Stimulated activated naive CD8-positive, alpha-beta T cell treated with anti-CD3 and anti-CD28 coated beads, Interleukin-15, amount 100 ng/mL, for 72 hours (primary cell): ENCODE results near the gene ACBD6.

Source experiments
- ATAC-seq: fragments of 150-1000 bp; cut with Tn5 transposase; 2 replicates; pipeline ENCODE4 v1.10.0; 2021; ENCODE audit warnings: mild to moderate bottlenecking, moderate library complexity
- DNase-seq, 2 donors: peaks; one replicate each; pipeline ENCODE4 v3.0.0; 2021 to 2022
- H3K27ac Mint-ChIP-seq, 2 donors: one replicate each; pipeline ENCODE4 v1.8.0; 2022; ENCODE audit warnings: mild to moderate bottlenecking in 2 of 2, mixed read lengths in 2 of 2, moderate library complexity in 2 of 2
- H3K27me3 Mint-ChIP-seq: one replicate; pipeline ENCODE4 v1.8.0; 2022; ENCODE audit warnings: mixed read lengths
- H3K4me1 Mint-ChIP-seq: one replicate; pipeline ENCODE4 v1.8.0; 2022; ENCODE audit warnings: mild to moderate bottlenecking, mixed read lengths
- H3K4me3 Mint-ChIP-seq, 2 donors: one replicate each; pipeline ENCODE4 v1.8.0; 2022; ENCODE audit warnings: mild to moderate bottlenecking in 2 of 2, mixed read lengths in 2 of 2, moderate library complexity in 1 of 2
- H3K9me3 Mint-ChIP-seq, 2 donors: one replicate each; pipeline ENCODE4 v1.8.0; 2022; ENCODE audit warnings: mixed read lengths in 2 of 2

ACBD6 gene

DNA sequence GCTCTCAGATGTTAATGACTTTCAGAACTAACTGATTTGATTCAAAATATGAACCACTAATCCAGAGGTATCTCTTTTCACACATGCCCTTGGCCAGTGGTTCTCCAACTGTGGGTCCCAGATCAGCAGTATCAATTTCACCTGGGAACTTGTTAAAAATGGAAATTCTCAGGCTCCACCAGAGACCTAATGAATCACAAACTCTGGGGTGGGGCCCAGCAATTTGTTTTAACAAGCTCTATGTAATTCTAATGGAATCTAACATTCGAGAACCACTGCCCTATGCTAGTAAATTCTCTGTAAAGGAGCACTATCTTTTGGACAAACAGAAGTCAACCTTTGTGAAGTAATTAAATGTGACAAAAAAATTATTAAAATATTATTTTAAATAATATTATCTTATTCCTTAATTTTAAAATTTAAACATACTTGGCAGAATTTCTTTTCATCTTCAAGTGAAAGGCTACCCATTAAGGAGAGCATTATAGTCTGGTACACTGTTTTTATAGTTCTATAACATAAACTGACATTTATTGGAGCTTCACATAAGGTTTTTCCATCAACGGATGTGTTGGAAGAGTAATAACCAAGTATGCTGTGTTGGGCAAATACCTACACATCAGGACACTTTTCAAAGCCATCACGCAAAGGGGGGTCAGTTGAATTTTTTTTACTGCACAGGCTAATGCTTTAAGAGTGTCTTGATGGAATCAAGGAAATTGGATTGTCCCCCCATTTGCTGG lies 141.9 kb downstream of the ACBD6 start:
- H3K27ac Mint-ChIP-seq, result no peak overlapping the region
- no peaks in the 10 kb centered on the region for H3K27me3 Mint-ChIP-seq
- peaks cover 3% of the 10 kb centered on the region for H3K4me1 Mint-ChIP-seq
- DNase-seq (no peak), ATAC-seq (no peak)
- no peak overlapping the region for H3K4me3 Mint-ChIP-seq
- H3K9me3 Mint-ChIP-seq, result no peaks in the 10 kb centered on the region

GRCh38 chr1:180358649-180359048 lies 143.7 kb downstream of the ACBD6 start:
- DNase-seq (no peak), ATAC-seq (no peak)
- peaks cover 6% of the 10 kb centered on the region for H3K4me1 Mint-ChIP-seq
- no peaks in the 10 kb centered on the region for H3K27me3 Mint-ChIP-seq
- no peak overlapping the region for H3K27ac Mint-ChIP-seq
- no peak overlapping the region for H3K4me3 Mint-ChIP-seq
- no peaks in the 10 kb centered on the region for H3K9me3 Mint-ChIP-seq

DNA sequence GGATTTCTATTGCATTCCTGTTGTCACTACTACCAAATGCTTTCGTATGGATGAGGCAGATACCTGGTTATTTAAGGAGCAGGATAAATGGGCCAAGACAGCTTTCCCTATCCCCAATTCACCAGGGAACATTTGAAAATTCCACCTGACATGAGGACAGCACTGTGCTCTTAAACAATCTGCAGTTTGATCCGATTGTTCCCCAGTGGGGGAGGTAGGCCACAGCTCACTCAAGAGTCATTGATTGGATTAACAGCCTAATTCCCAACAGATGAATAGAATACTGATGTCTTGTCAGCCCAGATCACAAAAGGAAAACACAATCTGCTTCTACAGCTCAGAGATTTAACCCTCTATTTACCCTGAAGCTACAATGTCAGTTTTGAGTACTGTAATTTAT lies 148.4 kb downstream of the ACBD6 start:
- Mint-ChIP-seq H3K27me3 (no peaks in the 10 kb centered on the region), H3K9me3 (peaks cover 0 to 6% of the 10 kb centered on the region in 2 donors), H3K4me1 (peaks cover 6% of the 10 kb centered on the region), H3K27ac (no peak overlapping the region), H3K4me3 (no peak overlapping the region)
- DNase-seq (no peak), ATAC-seq (no peak)

DNA sequence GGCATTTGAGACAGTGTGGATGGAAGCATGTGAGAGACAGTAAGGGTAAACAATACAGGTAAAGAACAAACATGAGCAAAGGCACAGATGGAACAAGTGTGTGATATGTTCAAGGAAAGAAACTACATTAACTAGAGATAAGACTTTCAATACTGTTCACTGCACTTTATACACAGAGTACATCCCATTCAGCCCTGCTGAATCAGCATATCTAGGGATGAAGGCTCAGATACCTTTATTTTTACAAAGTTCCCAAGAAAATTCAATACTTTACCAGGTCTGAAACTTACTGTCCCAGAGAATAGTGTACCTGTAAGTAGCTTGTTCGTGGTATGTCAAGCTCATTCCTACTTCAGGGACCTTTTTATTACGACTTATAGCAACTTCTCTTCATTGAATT lies 149.8 kb downstream of the ACBD6 start:
- peaks cover 0 to 6% of the 10 kb centered on the region in 2 donors for H3K9me3 Mint-ChIP-seq
- H3K27ac Mint-ChIP-seq, result no peak overlapping the region
- peaks cover 6% of the 10 kb centered on the region for H3K4me1 Mint-ChIP-seq
- no peak overlapping the region for H3K4me3 Mint-ChIP-seq
- H3K27me3 Mint-ChIP-seq, result no peaks in the 10 kb centered on the region
- no peak for ATAC-seq
- DNase-seq, result no peak

- Mint-ChIP-seq H3K4me3 (no peak overlapping the region), H3K4me1 (peaks cover 6% of the 10 kb centered on the region), H3K9me3 (peaks cover 0 to 6% of the 10 kb centered on the region in 2 donors), H3K27ac (no peak overlapping the region), H3K27me3 (no peaks in the 10 kb centered on the region)
- DNase-seq (no peak), ATAC-seq (no peak)
Measured at GRCh38 chr1:180352021-180352420, 150.4 kb downstream of the ACBD6 start.

DNA sequence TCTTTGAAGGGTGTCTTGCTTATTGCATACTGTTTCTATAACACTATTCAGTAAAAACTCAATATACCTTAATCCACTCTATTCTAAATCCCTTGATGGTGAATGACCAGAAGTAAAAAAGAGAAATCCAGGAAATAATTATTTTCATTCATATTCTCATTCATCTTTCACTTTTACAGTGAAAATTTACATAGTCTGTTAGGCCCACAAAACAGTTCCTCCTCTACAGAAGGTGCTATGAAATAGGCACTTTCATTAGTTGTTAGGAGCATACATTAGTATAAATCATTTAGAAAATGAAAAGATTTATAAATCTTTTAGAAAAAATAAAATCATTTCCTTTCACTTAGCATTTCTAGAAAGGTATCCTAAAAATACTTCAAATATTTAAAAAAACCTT lies 157.2 kb downstream of the ACBD6 start:
- no peak overlapping the region for H3K4me3 Mint-ChIP-seq
- H3K27ac Mint-ChIP-seq, result no peak overlapping the region
- DNase-seq, result no peak
- H3K4me1 Mint-ChIP-seq, result no peaks in the 10 kb centered on the region
- H3K9me3 Mint-ChIP-seq, result peaks cover 2 to 6% of the 10 kb centered on the region in 2 donors
- ATAC-seq, result no peak
- H3K27me3 Mint-ChIP-seq, result no peaks in the 10 kb centered on the region

DNA sequence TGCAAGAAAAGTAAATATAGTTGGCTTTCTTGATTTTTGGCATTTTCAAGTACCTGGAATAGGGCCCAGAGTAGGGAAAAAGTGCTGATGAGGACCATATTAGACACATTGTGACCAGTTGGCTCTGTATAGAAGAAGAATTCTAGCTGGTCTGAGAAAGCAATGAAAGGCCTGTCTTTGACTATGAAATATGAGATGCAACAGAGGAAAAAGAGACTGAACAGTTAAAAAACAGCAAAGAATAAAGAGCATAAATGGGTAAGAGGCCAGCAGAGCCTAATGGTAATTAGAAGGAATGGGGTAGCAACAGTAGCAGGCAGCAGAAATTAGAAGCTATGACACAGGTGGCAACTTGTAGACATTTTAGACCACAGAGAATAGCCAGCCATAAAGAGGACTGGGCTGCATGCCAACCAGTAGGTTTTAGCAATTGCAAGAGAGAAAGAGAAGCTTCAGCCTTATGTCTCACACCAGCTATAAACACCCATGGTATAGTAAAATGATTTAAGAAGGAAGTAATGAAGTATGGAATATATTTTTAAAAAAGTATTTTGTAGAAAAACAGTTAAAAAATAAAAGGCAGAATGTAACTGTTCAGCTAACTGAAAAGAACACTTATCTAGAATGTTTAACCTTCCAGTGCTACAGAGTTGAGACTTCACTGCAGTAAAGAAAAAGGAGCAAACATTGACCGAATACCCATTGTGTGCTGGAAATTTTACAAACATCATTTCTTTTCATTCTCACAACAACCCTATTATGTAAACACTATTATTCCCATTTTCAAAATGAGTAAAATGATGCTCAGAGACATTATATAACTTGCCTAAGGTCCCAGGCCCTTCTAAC lies 158.2 kb downstream of the ACBD6 start:
- no peaks in the 10 kb centered on the region for H3K4me1 Mint-ChIP-seq
- ATAC-seq, result no peak
- no peak overlapping the region for H3K4me3 Mint-ChIP-seq
- peaks cover 9 to 14% of the 10 kb centered on the region in 2 donors for H3K9me3 Mint-ChIP-seq
- no peaks in the 10 kb centered on the region for H3K27me3 Mint-ChIP-seq
- DNase-seq, result no peak
- H3K27ac Mint-ChIP-seq, result no peak overlapping the region

DNA sequence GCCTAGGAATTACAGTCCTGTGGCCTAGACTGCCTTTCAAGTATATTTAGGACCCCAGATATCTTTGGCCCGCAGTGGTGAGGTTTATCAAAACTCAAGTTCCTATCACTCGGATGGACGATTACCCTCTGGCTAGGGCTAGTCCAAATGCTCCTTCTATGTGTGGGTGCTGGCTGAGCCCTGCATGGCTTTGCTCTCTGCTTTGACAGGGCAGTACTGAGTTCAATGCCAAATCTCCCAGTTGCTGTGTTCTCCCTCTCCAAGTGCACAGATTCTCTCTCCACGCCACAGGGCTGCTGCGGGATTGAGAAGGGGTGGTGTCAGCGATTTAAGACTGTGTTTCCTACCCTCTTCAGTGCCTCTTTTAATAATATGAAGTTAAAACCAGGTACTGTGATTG lies 175.3 kb downstream of the ACBD6 start:
- Mint-ChIP-seq H3K27me3 (no peaks in the 10 kb centered on the region), H3K4me3 (no peak overlapping the region), H3K27ac (no peak overlapping the region), H3K9me3 (peaks cover 10% of the 10 kb centered on the region in 2 donors), H3K4me1 (no peaks in the 10 kb centered on the region)
- no peak for ATAC-seq
- no peak for DNase-seq

GRCh38 chr1:180312926-180313325 lies 189.5 kb downstream of the ACBD6 start:
- DNase-seq, result no peak

DNA sequence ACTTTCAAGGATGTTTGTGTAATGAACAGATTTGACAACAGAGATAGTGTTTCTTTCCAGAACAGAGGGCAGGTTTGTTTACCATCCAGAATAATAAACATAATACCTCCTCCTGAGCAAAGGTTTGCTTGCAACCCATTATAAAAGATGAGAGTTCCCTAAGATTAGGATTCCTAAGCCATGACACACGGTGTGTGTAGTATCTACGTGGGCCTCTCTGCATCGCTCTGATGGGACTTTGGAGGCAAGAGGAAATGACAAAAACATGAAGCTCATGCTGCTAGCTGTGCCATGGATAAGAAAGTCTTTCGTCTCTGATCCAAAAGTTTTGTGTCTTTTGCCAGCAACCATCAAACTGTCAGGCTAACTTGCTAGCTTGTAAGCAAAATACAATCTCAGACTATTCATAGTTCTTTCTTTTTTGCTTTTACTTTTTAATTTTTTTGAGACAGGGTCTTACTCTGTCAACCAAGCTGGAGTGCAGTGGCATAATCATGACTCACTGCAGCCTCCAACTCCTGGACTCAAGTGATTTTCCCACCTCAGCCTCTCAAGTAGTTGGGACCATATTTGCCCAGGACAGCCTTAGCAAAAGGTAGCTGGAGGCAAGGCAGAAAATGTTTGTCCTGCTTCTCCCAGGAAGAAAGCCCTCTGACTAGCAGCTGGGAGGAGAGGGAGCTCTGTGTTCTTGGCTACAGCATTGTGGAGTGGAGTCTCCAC lies 191.2 kb downstream of the ACBD6 start:
- no peaks in the 10 kb centered on the region for H3K4me1 Mint-ChIP-seq

More at GRCh38 chr1:180312926-180313325, 189.5 kb downstream of the ACBD6 start:
- peaks cover 0 to 13% of the 10 kb centered on the region in 2 donors for H3K9me3 Mint-ChIP-seq
- no peak overlapping the region for H3K27ac Mint-ChIP-seq
- no peak for ATAC-seq
- no peaks in the 10 kb centered on the region for H3K27me3 Mint-ChIP-seq
- peaks cover 9% of the 10 kb centered on the region for H3K4me1 Mint-ChIP-seq
- H3K4me3 Mint-ChIP-seq, result no peak overlapping the region

DNA sequence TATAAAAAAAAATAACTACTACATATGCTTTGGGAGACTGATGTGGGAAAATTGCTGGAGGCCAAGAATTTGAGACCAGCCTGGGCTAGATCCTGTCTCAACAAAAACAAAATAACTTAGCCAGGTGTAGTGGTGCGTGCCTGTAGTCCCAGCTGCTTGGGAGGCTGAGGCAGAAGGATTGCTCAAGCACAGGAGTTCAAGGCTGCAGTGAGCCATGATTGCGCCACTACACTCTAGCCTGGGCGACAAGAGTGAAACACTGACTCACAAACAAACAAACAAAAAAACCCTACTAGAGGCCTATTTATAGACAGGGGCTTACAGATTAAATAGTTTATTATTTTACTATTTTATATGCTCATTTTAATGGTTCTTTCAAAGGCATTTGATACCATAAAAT lies 192.3 kb downstream of the ACBD6 start:
- Mint-ChIP-seq H3K9me3 (peaks cover 10 to 24% of the 10 kb centered on the region in 2 donors), H3K4me3 (no peak overlapping the region), H3K27me3 (no peaks in the 10 kb centered on the region), H3K4me1 (no peaks in the 10 kb centered on the region), H3K27ac (peak overlapping the region in 1 of 2 donors; percentile 42)
- DNase-seq, result no peak
- no peak for ATAC-seq

More for the DNA sequence above, 191.2 kb downstream of the ACBD6 start:
- no peak overlapping the region for H3K4me3 Mint-ChIP-seq
- no peak for ATAC-seq
- H3K9me3 Mint-ChIP-seq, result peaks cover 10 to 24% of the 10 kb centered on the region in 2 donors
- H3K27me3 Mint-ChIP-seq, result no peaks in the 10 kb centered on the region
- no peak overlapping the region for H3K27ac Mint-ChIP-seq
- DNase-seq, result no peak

GRCh38 chr1:180309338-180309737 lies 193.0 kb downstream of the ACBD6 start:
- H3K4me1 Mint-ChIP-seq, result no peaks in the 10 kb centered on the region
- no peak overlapping the region for H3K4me3 Mint-ChIP-seq
- no peaks in the 10 kb centered on the region for H3K27me3 Mint-ChIP-seq
- peaks cover 10 to 24% of the 10 kb centered on the region in 2 donors for H3K9me3 Mint-ChIP-seq
- ATAC-seq (no peak), DNase-seq (no peak)
- H3K27ac Mint-ChIP-seq, result no peak overlapping the region

GRCh38 chr1:180301135-180301742 lies 201.1 kb downstream of the ACBD6 start:
- Mint-ChIP-seq H3K4me1 (peaks cover 22% of the 10 kb centered on the region), H3K27ac (no peak overlapping the region), H3K27me3 (no peaks in the 10 kb centered on the region), H3K4me3 (no peak overlapping the region), H3K9me3 (peaks cover 0 to 1% of the 10 kb centered on the region in 2 donors)
- ATAC-seq (peak; percentile 37), DNase-seq (no peak)

DNA sequence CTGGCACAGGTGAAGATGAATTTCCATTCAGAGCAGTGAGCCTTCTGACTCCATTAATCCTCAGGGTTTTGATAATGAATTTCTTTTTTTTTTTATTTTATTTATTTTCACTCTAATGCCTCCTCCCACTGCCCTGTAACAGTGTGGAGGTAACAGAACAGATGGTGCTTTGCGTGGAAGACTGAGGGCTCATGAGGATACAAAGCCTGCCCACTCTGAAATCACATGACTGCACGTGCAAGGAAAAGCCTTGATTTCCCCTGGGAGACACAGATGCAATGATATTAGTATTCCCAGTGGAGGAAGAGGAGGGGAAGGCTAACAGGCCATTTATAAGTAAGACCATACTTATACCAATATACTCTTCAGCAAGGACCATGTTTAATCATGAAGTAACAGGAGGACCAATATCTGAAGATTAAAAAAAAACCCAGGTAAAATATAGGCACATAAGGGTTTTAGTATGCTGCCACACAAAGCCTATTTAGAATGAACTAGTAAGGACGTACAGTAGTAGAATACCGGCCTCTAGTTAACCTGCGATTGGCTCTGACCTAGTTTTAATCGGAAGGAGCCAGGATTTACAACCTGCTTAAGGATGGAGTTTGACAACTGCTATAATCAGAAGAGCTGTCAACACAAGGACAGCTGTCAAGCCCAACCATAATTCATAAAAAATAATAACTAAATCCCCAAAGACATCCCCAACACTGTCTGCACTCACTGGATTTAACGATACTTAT lies 202.7 kb downstream of the ACBD6 start:
- Mint-ChIP-seq H3K27ac (no peak overlapping the region), H3K4me1 (peaks cover 28% of the 10 kb centered on the region), H3K27me3 (no peaks in the 10 kb centered on the region), H3K9me3 (no peaks in the 10 kb centered on the region), H3K4me3 (no peak overlapping the region)
- DNase-seq (no peak), ATAC-seq (no peak)

DNA sequence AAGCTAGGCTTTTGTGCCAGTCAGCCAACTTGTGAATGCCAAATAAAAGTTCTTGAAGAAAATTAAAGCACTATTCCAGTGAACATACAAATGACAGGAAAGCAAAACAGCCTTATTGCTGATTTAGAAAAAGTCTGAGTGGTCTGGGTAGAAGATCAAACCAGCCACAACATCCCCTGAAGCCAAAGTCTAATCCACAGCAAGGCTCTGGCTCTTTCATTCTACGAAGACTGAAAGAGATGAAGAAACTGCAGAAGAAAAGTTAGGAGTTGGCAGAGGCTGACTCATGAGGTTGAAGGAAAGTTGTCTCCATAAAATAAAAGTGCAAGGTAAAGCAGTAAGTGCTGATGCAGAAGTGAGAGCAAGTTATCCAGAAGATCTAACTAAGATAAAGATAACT lies 206.4 kb downstream of the ACBD6 start:
- no peak overlapping the region for H3K4me3 Mint-ChIP-seq
- H3K4me1 Mint-ChIP-seq, result peaks cover 38% of the 10 kb centered on the region
- DNase-seq (no peak), ATAC-seq (no peak)
- no peaks in the 10 kb centered on the region for H3K27me3 Mint-ChIP-seq
- no peak overlapping the region for H3K27ac Mint-ChIP-seq
- peaks cover 0 to 5% of the 10 kb centered on the region in 2 donors for H3K9me3 Mint-ChIP-seq
